Activated CD8-positive, alpha-beta T cell treated with anti-CD3 and anti-CD28 coated beads for 36 hours (primary cell): Measurements from ENCODE around the gene MORC1. TPM values are rescaled to one million over a fixed set of nuclear protein-coding genes. Genes with fewer than 3 reads are reported as not detected.
A peak's percentile ranks its signal among the peaks of the same experiment; 100 is the strongest.
"Not testable (repeated sequence)": the region's sequence is repeated elsewhere in the genome, so short reads cannot be mapped to it uniquely, and the experiment has no call there.

Experiments
- ATAC-seq: fragments of 200-7000 bp; cut with Tn5 transposase; one replicate; pipeline ENCODE4 v1.10.0; 2021; ENCODE audit warnings: mild to moderate bottlenecking, moderate library complexity
- CTCF ChIA-PET: fragments of 350-600 bp; sonication (Branson Sonifier 250); formaldehyde crosslinking; loops from one replicate; lab custom pipeline; 2021; ENCODE audit warnings: antibody characterized with exemption; lab: Charles Lee
- POLR2A ChIA-PET: fragments of 350-600 bp; sonication (Branson Sonifier 250); formaldehyde crosslinking; loops from one replicate; lab custom pipeline; 2021; ENCODE audit warnings: antibody characterized with exemption; lab: Charles Lee
- DNase-seq: peaks from one replicate; pipeline ENCODE4 v3.0.0-alpha.2; 2020
- H3K27ac Mint-ChIP-seq: one replicate; pipeline ENCODE4 v1.8.0; 2021; ENCODE audit warnings: mild to moderate bottlenecking, mixed read lengths
- H3K27me3 Mint-ChIP-seq: one replicate; pipeline ENCODE4 v1.8.0; 2021; ENCODE audit warnings: mixed read lengths
- H3K36me3 Mint-ChIP-seq: one replicate; pipeline ENCODE4 v1.8.0; 2021; ENCODE audit warnings: low read depth, mixed read lengths
- H3K4me1 Mint-ChIP-seq: one replicate; pipeline ENCODE4 v1.8.0; 2021; ENCODE audit warnings: low read depth, mixed read lengths
- H3K4me3 Mint-ChIP-seq: one replicate; pipeline ENCODE4 v1.8.0; 2021; ENCODE audit warnings: mild to moderate bottlenecking, moderate library complexity, mixed read lengths
- H3K9me3 Mint-ChIP-seq: one replicate; pipeline ENCODE4 v1.8.0; 2021; ENCODE audit warnings: mixed read lengths
- intact Hi-C: fragments of 100-400 bp; cut with micrococcal nuclease; formaldehyde crosslinking; loops from one replicate; pipeline ENCODE4 v1.10.0; 2022
- total RNA-seq, 2 experiments: library from RNA; stranded (reverse); gene quantifications; one replicate each; pipeline ENCODE4 v1.2.3, GENCODE V29; 2021
- TF ChIP-seq, protein P1 (sequence below): fragments of 200-600 bp; IDR thresholded peaks from one replicate; pipeline ENCODE4 v1.8.0; 2022; ENCODE audit warnings: antibody characterized with exemption, mild to moderate bottlenecking

The MORC1 gene
- total RNA-seq, 2 experiments from 2014 or later = not detected

DNA sequence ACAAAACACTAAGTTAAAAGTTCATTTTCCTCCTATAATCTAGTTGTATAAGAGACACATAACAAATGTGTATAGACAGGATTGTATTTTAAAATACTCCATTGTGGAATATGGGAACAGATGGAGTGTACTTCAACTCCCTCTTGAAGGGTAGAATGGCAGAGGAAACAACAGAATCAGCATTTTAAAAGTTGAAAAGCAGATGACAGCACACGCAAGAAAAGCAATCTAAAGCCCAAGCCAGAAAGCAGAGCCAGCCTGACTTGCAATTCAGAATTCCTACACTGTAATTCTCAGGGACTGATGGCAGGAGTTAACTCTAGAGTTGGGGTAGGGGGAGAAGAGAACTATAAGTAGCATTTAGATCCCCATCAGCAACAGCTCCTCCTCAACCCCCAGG is 22.8 kb downstream of the MORC1 start:
- Mint-ChIP-seq H3K4me1 (no peaks in the 10 kb centered on the region), H3K36me3 (no peaks in the 10 kb centered on the region), H3K4me3 (no peak overlapping the region), H3K9me3 (no peaks in the 10 kb centered on the region), H3K27ac (no peak overlapping the region), H3K27me3 (peaks cover 3% of the 10 kb centered on the region)
- ChIA-PET CTCF (no interaction called here), POLR2A (no interaction called here)
- DNase-seq = no peak
- TF ChIP-seq, protein P1, sequence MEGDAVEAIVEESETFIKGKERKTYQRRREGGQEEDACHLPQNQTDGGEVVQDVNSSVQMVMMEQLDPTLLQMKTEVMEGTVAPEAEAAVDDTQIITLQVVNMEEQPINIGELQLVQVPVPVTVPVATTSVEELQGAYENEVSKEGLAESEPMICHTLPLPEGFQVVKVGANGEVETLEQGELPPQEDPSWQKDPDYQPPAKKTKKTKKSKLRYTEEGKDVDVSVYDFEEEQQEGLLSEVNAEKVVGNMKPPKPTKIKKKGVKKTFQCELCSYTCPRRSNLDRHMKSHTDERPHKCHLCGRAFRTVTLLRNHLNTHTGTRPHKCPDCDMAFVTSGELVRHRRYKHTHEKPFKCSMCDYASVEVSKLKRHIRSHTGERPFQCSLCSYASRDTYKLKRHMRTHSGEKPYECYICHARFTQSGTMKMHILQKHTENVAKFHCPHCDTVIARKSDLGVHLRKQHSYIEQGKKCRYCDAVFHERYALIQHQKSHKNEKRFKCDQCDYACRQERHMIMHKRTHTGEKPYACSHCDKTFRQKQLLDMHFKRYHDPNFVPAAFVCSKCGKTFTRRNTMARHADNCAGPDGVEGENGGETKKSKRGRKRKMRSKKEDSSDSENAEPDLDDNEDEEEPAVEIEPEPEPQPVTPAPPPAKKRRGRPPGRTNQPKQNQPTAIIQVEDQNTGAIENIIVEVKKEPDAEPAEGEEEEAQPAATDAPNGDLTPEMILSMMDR = no peak
- intact Hi-C loops = no loop called here
- no peak for ATAC-seq

DNA sequence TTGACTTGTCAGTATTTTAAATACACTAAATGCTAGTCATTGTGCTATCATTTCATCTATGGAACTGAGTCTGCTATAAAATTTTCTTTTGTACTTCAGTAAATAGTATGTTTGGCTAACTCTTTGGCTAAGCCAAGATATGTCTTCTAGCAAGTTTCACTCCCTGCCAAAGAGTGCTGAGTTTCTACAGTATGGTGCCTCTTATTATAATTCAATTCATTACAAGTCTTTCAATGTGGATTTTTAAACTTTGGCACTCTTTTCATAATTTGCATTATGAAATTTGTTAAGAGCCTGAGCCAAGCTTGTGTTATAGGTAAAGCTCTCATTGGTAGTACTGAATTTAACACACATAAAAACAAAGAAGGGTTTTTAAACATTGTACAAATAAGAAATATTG is 24.4 kb downstream of the MORC1 start:
- Mint-ChIP-seq H3K27ac (no peak overlapping the region), H3K4me1 (no peaks in the 10 kb centered on the region), H3K36me3 (no peaks in the 10 kb centered on the region), H3K4me3 (no peak overlapping the region), H3K9me3 (no peaks in the 10 kb centered on the region), H3K27me3 (peaks cover 3% of the 10 kb centered on the region)
- no peak for DNase-seq
- intact Hi-C loops = no loop called here
- CTCF ChIA-PET = interaction anchor here (1.1 to 1.3 kb wide), 2 partner anchors 11 to 19 kb away, joined by 3 to 4 read pairs; no protein-coding TSS in a partner anchor
- TF ChIP-seq, protein P1 = no peak
- no peak for ATAC-seq
- POLR2A ChIA-PET = no interaction called here

DNA sequence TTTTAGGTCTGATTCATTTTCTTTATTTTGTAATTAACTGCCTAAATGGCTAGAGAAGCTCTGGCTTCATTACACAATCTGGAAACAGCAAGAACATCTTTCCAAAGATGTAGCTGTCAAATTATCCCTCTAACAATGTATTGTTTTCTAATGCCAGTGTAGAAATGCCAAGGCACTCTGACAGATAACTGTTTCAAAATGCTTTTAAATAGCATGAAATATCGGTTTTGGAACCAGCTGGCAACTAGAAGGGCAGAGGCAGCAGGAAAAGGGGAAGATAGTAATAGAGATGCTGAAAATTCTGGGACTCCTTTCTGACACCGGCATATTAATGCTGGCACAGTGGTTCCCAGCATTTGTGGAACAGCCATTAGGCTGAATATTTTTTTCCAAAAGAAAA is 26.1 kb downstream of the MORC1 start:
- Mint-ChIP-seq H3K27me3 (peaks cover 7% of the 10 kb centered on the region), H3K4me3 (no peak overlapping the region), H3K4me1 (no peaks in the 10 kb centered on the region), H3K27ac (no peak overlapping the region), H3K36me3 (no peaks in the 10 kb centered on the region), H3K9me3 (no peaks in the 10 kb centered on the region)
- DNase-seq (no peak), ATAC-seq (no peak)
- TF ChIP-seq, protein P1 = no peak
- CTCF ChIA-PET = no interaction called here
- intact Hi-C loops = no loop called here
- POLR2A ChIA-PET = no interaction called here

DNA sequence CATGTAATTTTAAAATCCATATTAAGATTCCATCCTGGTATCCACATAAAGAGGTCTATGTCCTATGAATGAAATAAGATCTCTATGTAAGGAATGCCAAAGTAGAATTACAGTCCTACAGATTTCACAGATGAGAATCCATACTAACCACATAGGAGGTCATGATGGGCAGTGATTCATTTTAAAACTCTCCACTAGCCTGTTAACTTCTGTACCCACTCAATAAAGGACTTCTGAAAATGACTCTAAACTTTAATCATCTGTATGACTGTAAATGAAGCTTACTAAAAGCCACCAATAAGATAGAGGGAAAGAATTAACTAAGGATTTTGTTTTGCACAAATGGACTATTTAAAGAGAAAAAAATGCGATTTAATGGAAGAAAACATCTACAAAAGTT is 28.7 kb downstream of the MORC1 start:
- TF ChIP-seq, protein P1 = no peak
- Mint-ChIP-seq H3K4me3 (no peak overlapping the region), H3K27ac (no peak overlapping the region), H3K36me3 (no peaks in the 10 kb centered on the region), H3K4me1 (no peaks in the 10 kb centered on the region), H3K27me3 (peaks cover 13% of the 10 kb centered on the region), H3K9me3 (no peaks in the 10 kb centered on the region)
- ChIA-PET CTCF (no interaction called here), POLR2A (no interaction called here)
- intact Hi-C loops = no loop called here
- DNase-seq (no peak), ATAC-seq (no peak)

DNA sequence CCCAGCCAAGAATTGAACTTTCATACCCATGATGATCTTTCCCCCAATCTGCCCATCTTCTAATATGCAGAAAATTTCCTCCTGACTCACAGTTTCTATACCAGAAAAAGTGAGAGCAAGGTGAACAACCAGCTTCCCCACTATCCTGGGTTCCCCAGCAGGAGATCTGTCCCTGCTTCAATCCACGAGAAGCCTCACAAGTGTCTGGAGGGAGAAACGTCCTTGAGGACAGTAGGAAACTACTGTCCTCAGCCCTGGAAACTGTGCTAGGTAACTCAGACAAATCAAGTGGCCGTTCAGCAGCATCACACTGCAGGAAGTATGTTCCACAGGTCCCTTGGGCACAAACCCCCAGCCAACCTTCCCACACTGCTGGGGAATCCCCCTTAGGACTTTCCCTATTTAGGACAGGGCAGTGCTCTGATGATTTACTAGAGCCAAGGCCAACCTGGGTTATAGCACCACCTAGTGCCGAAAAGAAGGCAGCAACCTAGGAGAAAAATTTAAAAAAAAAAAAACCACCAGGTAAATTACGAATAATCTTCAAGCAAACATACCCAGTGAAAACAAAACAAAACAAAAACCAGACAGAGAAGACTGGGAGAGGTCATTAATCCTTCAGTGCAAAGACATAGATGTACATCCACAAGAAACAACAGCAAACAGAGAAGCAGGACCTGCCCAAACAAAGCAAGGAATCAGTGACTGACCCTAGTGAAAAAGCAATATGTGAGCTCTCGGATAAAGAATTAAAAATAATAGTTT is 36.0 kb downstream of the MORC1 start:
- ATAC-seq (peak; percentile 78), DNase-seq (peak; percentile 52)
- no peak overlapping the region for H3K27ac Mint-ChIP-seq
- H3K4me3 Mint-ChIP-seq = no peak overlapping the region
- CTCF ChIA-PET = interaction anchor here (0.7 to 4.2 kb wide), 10 partner anchors 8 to 97 kb away, joined by 3 to 61 read pairs (median 4); no protein-coding TSS in a partner anchor
- H3K27me3 Mint-ChIP-seq = peaks cover 21% of the 10 kb centered on the region
- peaks cover 2% of the 10 kb centered on the region for H3K4me1 Mint-ChIP-seq
- peaks cover 2% of the 10 kb centered on the region for H3K9me3 Mint-ChIP-seq
- POLR2A ChIA-PET = no interaction called here
- intact Hi-C loops = loop anchor here (5.0 kb wide), 1 partner anchor 60 kb away; no protein-coding TSS in a partner anchor
- TF ChIP-seq, protein P1 = peak; percentile 80
- peaks cover 1% of the 10 kb centered on the region for H3K36me3 Mint-ChIP-seq

DNA sequence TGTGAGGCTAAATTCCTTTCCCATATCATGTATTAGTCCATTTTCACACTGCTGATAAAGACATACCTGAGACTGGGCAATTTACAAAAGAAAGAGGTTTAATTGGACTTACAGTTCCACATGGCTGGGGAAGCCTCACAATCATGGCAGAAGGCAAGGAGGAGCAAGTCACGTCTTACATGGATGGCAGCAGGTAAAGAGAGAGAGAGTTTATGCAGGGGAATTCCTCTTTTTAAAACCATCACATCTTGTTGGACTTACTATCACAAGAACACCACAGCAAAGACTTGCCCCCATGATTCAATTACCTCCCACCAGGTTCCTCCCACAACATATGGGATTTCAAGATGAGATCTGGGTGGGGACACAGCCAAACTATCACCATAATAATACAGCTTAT is 37.8 kb downstream of the MORC1 start:
- intact Hi-C loops = loop anchor here (5.0 kb wide), 1 partner anchor 58 kb away; no protein-coding TSS in a partner anchor
- H3K4me3 Mint-ChIP-seq, H3K9me3 Mint-ChIP-seq, DNase-seq, ATAC-seq, H3K27ac Mint-ChIP-seq, H3K4me1 Mint-ChIP-seq, POLR2A ChIA-PET, H3K36me3 Mint-ChIP-seq: not testable (repeated sequence)
- H3K27me3 Mint-ChIP-seq = peaks cover 22% of the 10 kb centered on the region
- CTCF ChIA-PET = interaction anchor here (1.5 to 4.2 kb wide), 2 partner anchors 29 to 55 kb away, joined by 8 to 61 read pairs; no protein-coding TSS in a partner anchor
